CD14-positive monocyte (primary cell): ENCODE results near the gene EGFLAM. TPM values are rescaled to one million over a fixed set of nuclear protein-coding genes. Genes with fewer than 3 reads are reported as not detected.

ENCODE experiments used
- DNase-seq, 3 donors: peaks; one replicate each; pipeline ENCODE4 v3.0.0-alpha.2; 2011 to 2022
- H2AFZ ChIP-seq: 2 replicates; pipeline ENCODE4 v1.6.0; 2012; ENCODE audit warnings: mild to moderate bottlenecking, low read depth, low read length, inconsistent platforms; ENCODE audit not compliant: insufficient read depth, poor library complexity, severe bottlenecking
- H3K27ac ChIP-seq, 2 donors: 1 replicate in 1 of 2; 2 replicates in 1 of 2; pipeline ENCODE4 v1.5.1; 2012 to 2013; ENCODE audit warnings: low read length in 2 of 2, control low read depth in 1 of 2, inconsistent platforms in 1 of 2, low read depth in 1 of 2, mild to moderate bottlenecking in 1 of 2
- H3K27me3 ChIP-seq, 2 donors: one replicate each; pipeline versions ENCODE4 v1.6.0 to v1.6.1; 2011 to 2013; ENCODE audit warnings: low read length in 2 of 2; ENCODE audit not compliant: control insufficient read depth in 2 of 2, insufficient read depth in 2 of 2
- H3K36me3 ChIP-seq, 2 donors: replicated peaks in 1 of 2; 1 replicate in 1 of 2; 2 replicates in 1 of 2; pipeline versions ENCODE4 v1.5.1 to v1.6.1; 2012 to 2013; ENCODE audit warnings: low read length in 2 of 2, control low read depth in 1 of 2, inconsistent platforms in 1 of 2, mild to moderate bottlenecking in 1 of 2; ENCODE audit not compliant: insufficient read depth in 2 of 2, control insufficient read depth in 1 of 2
- H3K4me1 ChIP-seq, 2 donors: 1 replicate in 1 of 2; 2 replicates in 1 of 2; pipeline versions ENCODE4 v1.5.1 to v1.6.1; 2012 to 2013; ENCODE audit warnings: low read length in 2 of 2, control low read depth in 1 of 2, inconsistent platforms in 1 of 2, mild to moderate bottlenecking in 1 of 2, moderate library complexity in 1 of 2; ENCODE audit not compliant: insufficient read depth in 2 of 2, control insufficient read depth in 1 of 2
- H3K4me2 ChIP-seq: replicated peaks from 2 replicates; pipeline ENCODE3; 2012; ENCODE audit warnings: low read length, moderate library complexity, mild to moderate bottlenecking; ENCODE audit not compliant: poor library complexity, severe bottlenecking; ENCODE audit errors: extremely low read depth
- H3K4me3 ChIP-seq, 3 experiments: fragments of 200-600 bp in 1 of 3; sonication (generic) in 1 of 3; replicated peaks in 1 of 3; 1 replicate in 2 of 3; 2 replicates in 1 of 3; pipeline ENCODE4 v1.5.1; 2011 to 2013; ENCODE audit warnings: low read length in 3 of 3, mild to moderate bottlenecking in 3 of 3, control low read depth in 2 of 3, low read depth in 2 of 3, inconsistent platforms in 1 of 3, moderate library complexity in 1 of 3
- H3K79me2 ChIP-seq: 2 replicates; pipeline ENCODE4 v1.6.0; 2012; ENCODE audit warnings: mild to moderate bottlenecking, control low read depth, inconsistent platforms, low read length, moderate library complexity; ENCODE audit not compliant: insufficient read depth
- H3K9ac ChIP-seq: 2 replicates; pipeline ENCODE4 v1.6.0; 2017; ENCODE audit warnings: low read length, mild to moderate bottlenecking; ENCODE audit not compliant: insufficient read depth, poor library complexity, severe bottlenecking
- H3K9me3 ChIP-seq, 2 donors: replicated peaks in 1 of 2; 1 replicate in 1 of 2; 2 replicates in 1 of 2; pipeline versions ENCODE4 v1.5.1 to v1.6.1; 2012 to 2013; ENCODE audit warnings: low read length in 2 of 2, control low read depth in 1 of 2; ENCODE audit not compliant: control insufficient read depth in 1 of 2, insufficient read depth in 1 of 2
- H4K20me1 ChIP-seq: 2 replicates; pipeline ENCODE4 v1.6.0; 2012; ENCODE audit warnings: mild to moderate bottlenecking, low read length, control low read depth, moderate library complexity; ENCODE audit not compliant: insufficient read depth
- H3K27ac Mint-ChIP-seq, 7 donors: one replicate each; pipeline ENCODE4 v1.8.0; 2020; ENCODE audit warnings: mild to moderate bottlenecking in 7 of 7, mixed read lengths in 7 of 7, moderate library complexity in 6 of 7, inconsistent platforms in 2 of 7
- H3K27me3 Mint-ChIP-seq, 3 donors: one replicate each; pipeline ENCODE4 v1.8.0; 2021 to 2022; ENCODE audit warnings: low read depth in 3 of 3, mild to moderate bottlenecking in 3 of 3, mixed read lengths in 3 of 3, moderate library complexity in 3 of 3, inconsistent platforms in 1 of 3
- H3K36me3 Mint-ChIP-seq, 2 donors: one replicate each; pipeline ENCODE4 v1.8.0; 2020; ENCODE audit warnings: mixed read lengths in 2 of 2, inconsistent platforms in 1 of 2, mild to moderate bottlenecking in 1 of 2
- H3K4me1 Mint-ChIP-seq: one replicate; pipeline ENCODE4 v1.8.0; 2020; ENCODE audit warnings: mild to moderate bottlenecking, mixed read lengths
- H3K4me3 Mint-ChIP-seq, 2 donors: one replicate each; pipeline ENCODE4 v1.8.0; 2020; ENCODE audit warnings: mild to moderate bottlenecking in 2 of 2, mixed read lengths in 2 of 2, moderate library complexity in 1 of 2
- H3K9me3 Mint-ChIP-seq, 7 donors: one replicate each; pipeline ENCODE4 v1.8.0; 2020 to 2022; ENCODE audit warnings: mixed read lengths in 7 of 7, mild to moderate bottlenecking in 6 of 7, moderate library complexity in 6 of 7, inconsistent platforms in 2 of 7
- WGBS: methylation state at CpG from one replicate; pipeline ENCODE4 v1.1.5; 2013; ENCODE audit warnings: missing lambda C conversion rate; ENCODE audit not compliant: insufficient coverage; 5-methylcytosine and 5-hydroxymethylcytosine counted together
- intact Hi-C, 2 donors: fragments of 100-400 bp; cut with micrococcal nuclease; formaldehyde crosslinking; loops; one replicate each; pipeline versions ENCODE4 v1.15.0 to v1.15.1; 2023
- polyA plus RNA-seq, 3 donors: library from polyadenylated mRNA; depleted of rRNA in 1 of 3; unstranded in 2 of 3; stranded (reverse) in 1 of 3; fragments of 300-500 nt in 2 of 3; fragments of >200 nt in 1 of 3; fragmentation: Illumina TruSeq in 2 of 3; gene quantifications; 1 replicate in 2 of 3; 2 replicates in 1 of 3; pipeline ENCODE4 v1.2.3, GENCODE V29; 2012 to 2021
- TF ChIP-seq, protein P1 (sequence below): fragments of 200-600 bp; IDR thresholded peaks from one replicate; pipeline ENCODE4 v1.8.0; 2022; ENCODE audit warnings: antibody characterized with exemption, mild to moderate bottlenecking

Gene EGFLAM
- polyA plus RNA-seq, 3 donors: not detected

DNA sequence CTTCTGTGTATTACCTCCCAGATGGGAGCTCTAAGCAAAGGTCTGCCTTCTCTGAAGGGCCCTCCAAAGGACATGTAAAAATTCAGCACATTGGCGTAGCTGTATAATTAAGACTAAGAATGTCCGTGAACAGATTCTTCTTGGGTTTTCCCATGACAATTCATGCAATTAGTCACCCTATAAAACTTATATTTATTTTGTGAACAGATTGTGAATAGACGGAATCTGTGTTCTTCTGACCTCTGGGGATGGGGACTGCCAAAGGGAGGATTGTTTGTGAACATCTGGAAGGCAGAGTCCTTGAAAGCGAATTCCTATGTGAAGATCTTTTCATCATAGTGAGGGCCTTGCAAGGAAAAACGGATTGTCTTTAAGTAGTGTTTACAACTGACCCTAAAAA, 111.3 kb downstream of the EGFLAM start:
- peaks cover 0 to 4% (median 0%) of the 10 kb centered on the region in 7 donors for H3K9me3 Mint-ChIP-seq
- H3K4me1 Mint-ChIP-seq: no peaks in the 10 kb centered on the region
- H3K4me3 Mint-ChIP-seq: no peak overlapping the region
- no peaks in the 10 kb centered on the region for H4K20me1 ChIP-seq
- H3K36me3 ChIP-seq: no peaks in the 10 kb centered on the region
- H3K79me2 ChIP-seq: no peaks in the 10 kb centered on the region
- WGBS: 33% methylated on average over 1 of the region's 5 CpGs
- H3K9ac ChIP-seq: no peak overlapping the region
- DNase-seq: no peak
- no peak overlapping the region for H3K4me3 ChIP-seq
- H3K4me2 ChIP-seq: no peak overlapping the region
- H3K27me3 Mint-ChIP-seq: peaks cover 2 to 12% (median 11%) of the 10 kb centered on the region in 3 donors
- intact Hi-C loops: no loop called here
- H3K36me3 Mint-ChIP-seq: no peaks in the 10 kb centered on the region
- no peak overlapping the region for H2AFZ ChIP-seq
- H3K27ac Mint-ChIP-seq: no peak overlapping the region
- H3K4me1 ChIP-seq: no peaks in the 10 kb centered on the region
- no peaks in the 10 kb centered on the region for H3K9me3 ChIP-seq
- no peaks in the 10 kb centered on the region for H3K27me3 ChIP-seq
- H3K27ac ChIP-seq: no peak overlapping the region
- TF ChIP-seq, protein P1, sequence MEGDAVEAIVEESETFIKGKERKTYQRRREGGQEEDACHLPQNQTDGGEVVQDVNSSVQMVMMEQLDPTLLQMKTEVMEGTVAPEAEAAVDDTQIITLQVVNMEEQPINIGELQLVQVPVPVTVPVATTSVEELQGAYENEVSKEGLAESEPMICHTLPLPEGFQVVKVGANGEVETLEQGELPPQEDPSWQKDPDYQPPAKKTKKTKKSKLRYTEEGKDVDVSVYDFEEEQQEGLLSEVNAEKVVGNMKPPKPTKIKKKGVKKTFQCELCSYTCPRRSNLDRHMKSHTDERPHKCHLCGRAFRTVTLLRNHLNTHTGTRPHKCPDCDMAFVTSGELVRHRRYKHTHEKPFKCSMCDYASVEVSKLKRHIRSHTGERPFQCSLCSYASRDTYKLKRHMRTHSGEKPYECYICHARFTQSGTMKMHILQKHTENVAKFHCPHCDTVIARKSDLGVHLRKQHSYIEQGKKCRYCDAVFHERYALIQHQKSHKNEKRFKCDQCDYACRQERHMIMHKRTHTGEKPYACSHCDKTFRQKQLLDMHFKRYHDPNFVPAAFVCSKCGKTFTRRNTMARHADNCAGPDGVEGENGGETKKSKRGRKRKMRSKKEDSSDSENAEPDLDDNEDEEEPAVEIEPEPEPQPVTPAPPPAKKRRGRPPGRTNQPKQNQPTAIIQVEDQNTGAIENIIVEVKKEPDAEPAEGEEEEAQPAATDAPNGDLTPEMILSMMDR: no peak

DNA sequence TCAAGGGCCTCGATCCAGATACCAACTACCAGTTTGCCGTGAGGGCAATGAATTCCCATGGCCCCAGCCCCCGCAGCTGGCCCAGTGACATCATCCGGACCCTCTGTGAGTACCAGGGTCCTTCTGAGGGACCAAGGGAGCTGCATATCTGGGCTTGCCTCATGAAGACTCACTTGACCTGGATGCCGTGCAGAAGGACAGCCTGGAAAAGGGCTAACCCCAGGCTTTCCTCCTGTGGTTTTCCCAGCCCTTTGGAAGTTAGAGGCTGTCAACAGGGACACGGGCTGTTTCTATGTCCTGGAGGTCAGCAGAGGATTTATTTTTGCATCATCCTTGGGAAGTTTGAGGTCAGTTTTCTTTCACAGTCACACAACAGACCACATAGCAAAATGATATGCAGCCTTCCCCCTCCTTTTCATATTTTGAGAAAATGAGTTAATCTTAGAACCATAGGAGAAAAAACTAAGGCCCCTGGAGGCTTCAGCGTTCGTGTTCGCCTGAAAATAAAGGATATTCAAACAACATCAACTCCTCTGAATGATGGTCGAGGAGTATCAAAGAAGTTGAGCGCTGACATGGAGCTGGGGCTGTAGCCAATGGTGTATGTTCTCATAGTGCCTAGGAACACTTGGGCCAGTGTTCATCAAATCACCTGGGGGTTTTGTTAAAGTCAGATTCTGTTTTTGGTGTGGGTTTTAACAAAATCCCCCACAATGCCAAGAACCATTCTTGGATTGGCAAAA, 112.2 kb downstream of the EGFLAM start:
- TF ChIP-seq, protein P1: no peak
- WGBS: 98% methylated on average over 5 of the region's 11 CpGs
- Histone ChIP-seq H3K79me2 (no peaks in the 10 kb centered on the region), H3K9me3 (no peaks in the 10 kb centered on the region), H3K27me3 (no peaks in the 10 kb centered on the region), H3K4me3 (no peak overlapping the region), H2AFZ (no peak overlapping the region), H3K9ac (no peak overlapping the region), H3K4me1 (no peaks in the 10 kb centered on the region), H3K27ac (no peak overlapping the region), H3K4me2 (no peak overlapping the region), H3K36me3 (no peaks in the 10 kb centered on the region), H4K20me1 (no peaks in the 10 kb centered on the region)
- H3K9me3 Mint-ChIP-seq: peaks cover 0 to 4% (median 0%) of the 10 kb centered on the region in 7 donors
- intact Hi-C loops: no loop called here
- no peak for DNase-seq
- peaks cover 2 to 15% (median 14%) of the 10 kb centered on the region in 3 donors for H3K27me3 Mint-ChIP-seq
- no peak overlapping the region for H3K4me3 Mint-ChIP-seq
- no peaks in the 10 kb centered on the region for H3K36me3 Mint-ChIP-seq
- H3K4me1 Mint-ChIP-seq: no peaks in the 10 kb centered on the region
- no peak overlapping the region for H3K27ac Mint-ChIP-seq
